Right renal cortex interstitium (tissue), 3 donors: ENCODE results near the gene USH2A. TPM values are rescaled to one million over a fixed set of nuclear protein-coding genes. Genes with fewer than 3 reads are reported as not detected.

ENCODE experiments used
- DNase-seq, 3 donors: peaks; one replicate each; pipeline ENCODE4 v3.0.0-alpha.2; 2013; ENCODE audit warnings: low read depth in 3 of 3, low spot score in 2 of 3
- polyA plus RNA-seq, 3 donors: library from polyadenylated mRNA; unstranded; fragments of 120-200 nt; gene quantifications; one replicate each; pipeline ENCODE4 v1.2.1, GENCODE V29; 2013; ENCODE audit not compliant: insufficient read length in 3 of 3

Gene USH2A
- polyA plus RNA-seq, 3 donors = 0.22 to 0.53 (median 0.33) TPM

GRCh38 chr1:215612391-215612790 lies 810.9 kb downstream of the USH2A start:
- DNase-seq = no peak

GRCh38 chr1:215608646-215609045 lies 814.6 kb downstream of the USH2A start:
- no peak for DNase-seq

- DNase-seq = no peak
Observed at GRCh38 chr1:215607412-215607811, 815.8 kb downstream of the USH2A start.

- no peak for DNase-seq
Observed at GRCh38 chr1:215606564-215607168, 816.6 kb downstream of the USH2A start.

GRCh38 chr1:215606036-215606435 lies 817.2 kb downstream of the USH2A start:
- no peak for DNase-seq

GRCh38 chr1:215605011-215605621 lies 818.1 kb downstream of the USH2A start:
- no peak for DNase-seq

GRCh38 chr1:215603319-215603718 lies 819.9 kb downstream of the USH2A start:
- DNase-seq = no peak

GRCh38 chr1:215601276-215601675 lies 822.0 kb downstream of the USH2A start:
- DNase-seq = no peak

GRCh38 chr1:215600867-215601266 lies 822.4 kb downstream of the USH2A start:
- no peak for DNase-seq

- DNase-seq = no peak
Observed at GRCh38 chr1:215600258-215600792, 822.9 kb downstream of the USH2A start.

GRCh38 chr1:215599418-215600074 lies 823.7 kb downstream of the USH2A start:
- no peak for DNase-seq

- DNase-seq = no peak
Observed at GRCh38 chr1:215597961-215598360, 825.3 kb downstream of the USH2A start.

- no peak for DNase-seq
Observed at GRCh38 chr1:215595231-215595630, 828.0 kb downstream of the USH2A start.

- DNase-seq = no peak
Observed at GRCh38 chr1:215594640-215595039, 828.6 kb downstream of the USH2A start.

GRCh38 chr1:215590779-215591491 lies 832.3 kb downstream of the USH2A start:
- DNase-seq = no peak

GRCh38 chr1:215589650-215590435 lies 833.4 kb downstream of the USH2A start:
- DNase-seq = no peak

GRCh38 chr1:215584389-215584788 lies 838.9 kb downstream of the USH2A start:
- no peak for DNase-seq

GRCh38 chr1:215583185-215583749 lies 840.0 kb downstream of the USH2A start:
- no peak for DNase-seq

- no peak for DNase-seq
Observed at GRCh38 chr1:215581896-215582295, 841.4 kb downstream of the USH2A start.
